GM12878 (cell line): ENCODE measurements around the gene CARD19. TPM values are rescaled to one million over a fixed set of nuclear protein-coding genes. Genes with fewer than 3 reads are reported as not detected.

Experiments used
- BHLHE40 ChIP-seq, 2 experiments: fragments of 450-650 bp in 1 of 2; IDR thresholded peaks; 2 replicates each; pipeline ENCODE4 v1.6.1; 2011 to 2017; ENCODE audit warnings: low read depth in 2 of 2, borderline replicate concordance in 1 of 2, improper control_type of control experiment in 1 of 2, low read length in 1 of 2, mild to moderate bottlenecking in 1 of 2
- DPF2 ChIP-seq: fragments of 450-650 bp; IDR thresholded peaks from 2 replicates; pipeline ENCODE4 v1.6.1; 2017; ENCODE audit warnings: mild to moderate bottlenecking
- EED ChIP-seq: sonication (generic); IDR thresholded peaks from 2 replicates; pipeline ENCODE4 v1.6.1; 2016; ENCODE audit warnings: antibody characterized with exemption, low read depth
- EGR1 ChIP-seq, 2 experiments: IDR thresholded peaks; 1 replicate in 1 of 2; 2 replicates in 1 of 2; pipeline ENCODE4 v1.6.1; 2011 to 2012; ENCODE audit warnings: low read depth in 2 of 2, low read length in 2 of 2, borderline replicate concordance in 1 of 2, mild to moderate bottlenecking in 1 of 2, moderate library complexity in 1 of 2
- FOS ChIP-seq: IDR thresholded peaks from 3 replicates; pipeline ENCODE4 v1.6.1; 2011; ENCODE audit warnings: borderline replicate concordance; ENCODE audit not compliant: insufficient read length; ENCODE audit errors: extremely low read depth
- HDGF ChIP-seq: fragments of 450-650 bp; IDR thresholded peaks from 2 replicates; pipeline ENCODE4 v1.6.1; 2016; ENCODE audit warnings: antibody characterized with exemption
- IRF4 ChIP-seq: IDR thresholded peaks from 2 replicates; pipeline ENCODE4 v1.6.1; 2011; ENCODE audit warnings: low read depth, low read length
- MXI1 ChIP-seq: fragments of 150-350 bp; IDR thresholded peaks from 2 replicates; pipeline ENCODE4 v1.6.1; 2011; ENCODE audit warnings: low read depth, mild to moderate bottlenecking, inconsistent platforms, low read length, improper control_type of control experiment
- NRF1 ChIP-seq: conservative IDR thresholded peaks from 2 replicates; pipeline ENCODE4 v1.6.1; 2011; ENCODE audit warnings: mild to moderate bottlenecking, low read depth, low read length, improper control_type of control experiment
- PAX5 ChIP-seq: IDR thresholded peaks from 2 replicates; pipeline ENCODE4 v1.6.1; 2011; ENCODE audit warnings: low read depth, low read length, borderline replicate concordance
- PML ChIP-seq: IDR thresholded peaks from 2 replicates; pipeline ENCODE4 v1.6.1; 2012; ENCODE audit warnings: low read length, inconsistent platforms
- POLR2AphosphoS2 ChIP-seq: IDR thresholded peaks from 2 replicates; pipeline ENCODE4 v1.6.1; 2011; ENCODE audit warnings: low read depth, mild to moderate bottlenecking, low read length, improper control_type of control experiment, moderate library complexity
- RAD51 ChIP-seq: fragments of 450-650 bp; IDR thresholded peaks from 2 replicates; pipeline ENCODE4 v1.6.1; 2016; ENCODE audit warnings: moderate library complexity, mild to moderate bottlenecking, inconsistent platforms
- TBL1XR1 ChIP-seq: IDR thresholded peaks from 2 replicates; pipeline ENCODE4 v1.6.1; 2012; ENCODE audit warnings: low read depth, low read length, improper control_type of control experiment
- TCF12 ChIP-seq: IDR thresholded peaks from 2 replicates; pipeline ENCODE4 v1.6.1; 2011; ENCODE audit warnings: low read depth, mild to moderate bottlenecking, low read length
- YY1 ChIP-seq: IDR thresholded peaks from 2 replicates; pipeline ENCODE4 v1.6.1; 2011; ENCODE audit warnings: low read depth, mild to moderate bottlenecking, low read length
- ZNF24 ChIP-seq: fragments of 450-650 bp; IDR thresholded peaks from 2 replicates; pipeline ENCODE4 v1.6.1; 2017; ENCODE audit warnings: antibody characterized with exemption, mild to moderate bottlenecking
- ZNF622 ChIP-seq: fragments of 450-650 bp; IDR thresholded peaks from 2 replicates; pipeline ENCODE4 v1.6.1; 2017; ENCODE audit warnings: mild to moderate bottlenecking, inconsistent platforms
- polyA plus RNA-seq, 11 experiments: library from polyadenylated mRNA; depleted of rRNA in 4 of 11; unstranded in 6 of 11; stranded (reverse) in 5 of 11; fragments of >200 nt; fragmentation: Nextera tagmentation in 4 of 11; fragmentation: Illumina TruSeq in 1 of 11; extraction: Ambion mirVana in 4 of 11; extraction: Trizol in 1 of 11; gene quantifications; 1 replicate in 1 of 11; 2 replicates in 10 of 11; pipeline versions ENCODE4 v1.2.1 to v1.2.3, GENCODE V29; 2011 to 2016; ENCODE audit warnings: inconsistent platforms in 2 of 11, missing spikeins in 2 of 11, low read depth in 1 of 11
- total RNA-seq, 4 experiments: library from RNA; depleted of rRNA in 3 of 4; stranded (reverse); fragments of >200 nt in 3 of 4; fragmentation: Illumina TruSeq in 1 of 4; extraction: Trizol in 1 of 4; gene quantifications; 2 replicates each; pipeline versions ENCODE4 v1.2.1 to v1.2.3, GENCODE V29; 2013 to 2021
- TF ChIP-seq, protein P1 (sequence below): fragments of 450-650 bp; IDR thresholded peaks from 2 replicates; pipeline ENCODE4 v1.6.1; 2016; ENCODE audit warnings: mild to moderate bottlenecking, moderate library complexity, borderline replicate concordance
- TF ChIP-seq, protein P2 (sequence below): IDR thresholded peaks from 2 replicates; pipeline ENCODE4 v1.6.1; 2011; ENCODE audit warnings: low read depth, low read length, improper control_type of control experiment, borderline replicate concordance
- TF ChIP-seq, protein P3 (sequence below): fragments of 450-650 bp; IDR thresholded peaks from 2 replicates; pipeline ENCODE4 v1.6.1; 2017; ENCODE audit warnings: mild to moderate bottlenecking, moderate library complexity
- TF ChIP-seq, protein P4 (sequence below): fragments of 450-650 bp; IDR thresholded peaks from 2 replicates; pipeline ENCODE4 v1.6.1; 2017; ENCODE audit warnings: mild to moderate bottlenecking

Gene CARD19
- total and polyA plus RNA-seq, 10 of the 15 experiments (the other 5 are each of a cell fraction or from before 2014, with no cell fraction given) = 0.61 to 41.6 (median 19.9) TPM

DNA sequence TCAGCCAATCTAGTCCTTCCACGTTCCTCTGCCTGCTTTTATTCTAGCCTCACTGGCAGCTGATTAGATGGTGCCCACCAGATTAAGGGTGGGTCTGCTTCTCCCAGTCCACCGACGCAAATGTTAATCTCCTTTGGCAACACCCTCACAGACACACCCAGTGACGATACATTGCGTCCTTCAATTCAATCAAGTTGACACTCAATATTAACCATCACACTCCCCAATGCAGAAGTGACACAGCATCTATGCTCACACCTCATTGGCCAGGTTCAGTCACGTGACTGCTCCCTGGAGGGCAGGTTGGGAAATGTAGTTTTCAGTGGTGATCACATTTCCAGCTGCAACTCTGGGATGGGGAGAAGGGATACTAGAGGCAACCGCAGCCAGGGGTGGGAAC, 24.6 kb upstream of the CARD19 start (continued):
- TF ChIP-seq, protein P1, sequence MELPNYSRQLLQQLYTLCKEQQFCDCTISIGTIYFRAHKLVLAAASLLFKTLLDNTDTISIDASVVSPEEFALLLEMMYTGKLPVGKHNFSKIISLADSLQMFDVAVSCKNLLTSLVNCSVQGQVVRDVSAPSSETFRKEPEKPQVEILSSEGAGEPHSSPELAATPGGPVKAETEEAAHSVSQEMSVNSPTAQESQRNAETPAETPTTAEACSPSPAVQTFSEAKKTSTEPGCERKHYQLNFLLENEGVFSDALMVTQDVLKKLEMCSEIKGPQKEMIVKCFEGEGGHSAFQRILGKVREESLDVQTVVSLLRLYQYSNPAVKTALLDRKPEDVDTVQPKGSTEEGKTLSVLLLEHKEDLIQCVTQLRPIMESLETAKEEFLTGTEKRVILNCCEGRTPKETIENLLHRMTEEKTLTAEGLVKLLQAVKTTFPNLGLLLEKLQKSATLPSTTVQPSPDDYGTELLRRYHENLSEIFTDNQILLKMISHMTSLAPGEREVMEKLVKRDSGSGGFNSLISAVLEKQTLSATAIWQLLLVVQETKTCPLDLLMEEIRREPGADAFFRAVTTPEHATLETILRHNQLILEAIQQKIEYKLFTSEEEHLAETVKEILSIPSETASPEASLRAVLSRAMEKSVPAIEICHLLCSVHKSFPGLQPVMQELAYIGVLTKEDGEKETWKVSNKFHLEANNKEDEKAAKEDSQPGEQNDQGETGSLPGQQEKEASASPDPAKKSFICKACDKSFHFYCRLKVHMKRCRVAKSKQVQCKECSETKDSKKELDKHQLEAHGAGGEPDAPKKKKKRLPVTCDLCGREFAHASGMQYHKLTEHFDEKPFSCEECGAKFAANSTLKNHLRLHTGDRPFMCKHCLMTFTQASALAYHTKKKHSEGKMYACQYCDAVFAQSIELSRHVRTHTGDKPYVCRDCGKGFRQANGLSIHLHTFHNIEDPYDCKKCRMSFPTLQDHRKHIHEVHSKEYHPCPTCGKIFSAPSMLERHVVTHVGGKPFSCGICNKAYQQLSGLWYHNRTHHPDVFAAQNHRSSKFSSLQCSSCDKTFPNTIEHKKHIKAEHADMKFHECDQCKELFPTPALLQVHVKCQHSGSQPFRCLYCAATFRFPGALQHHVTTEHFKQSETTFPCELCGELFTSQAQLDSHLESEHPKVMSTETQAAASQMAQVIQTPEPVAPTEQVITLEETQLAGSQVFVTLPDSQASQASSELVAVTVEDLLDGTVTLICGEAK = no peak
- TF ChIP-seq IRF4 (0 out of 2 replicates have a peak, but pooled peaks have one; percentile 9), BHLHE40 (IDR thresholded peaks at IDR 0.05; ENCODE audit: borderline replicate concordance in 1 of 2, low read depth in 2 of 2, low read length in 1 of 2) (peak in 1 of 2 experiments; percentile 65; a peak in 2 of 4 replicates), HDGF (no peak), PML (no peak), MXI1 (no peak), ZNF622 (no peak), TCF12 (no peak), TBL1XR1 (no peak), PAX5 (no peak), NRF1 (no peak), ZNF24 (no peak), POLR2AphosphoS2 (no peak), FOS (no peak), DPF2 (no peak), RAD51 (peak; percentile 91), EED (no peak), YY1 (0 out of 2 replicates have a peak, but pooled peaks have one; percentile 11), EGR1 (IDR thresholded peaks at IDR 0.05; ENCODE audit: borderline replicate concordance in 1 of 2, low read depth in 2 of 2, low read length in 2 of 2) (no peak)
- TF ChIP-seq, protein P2, sequence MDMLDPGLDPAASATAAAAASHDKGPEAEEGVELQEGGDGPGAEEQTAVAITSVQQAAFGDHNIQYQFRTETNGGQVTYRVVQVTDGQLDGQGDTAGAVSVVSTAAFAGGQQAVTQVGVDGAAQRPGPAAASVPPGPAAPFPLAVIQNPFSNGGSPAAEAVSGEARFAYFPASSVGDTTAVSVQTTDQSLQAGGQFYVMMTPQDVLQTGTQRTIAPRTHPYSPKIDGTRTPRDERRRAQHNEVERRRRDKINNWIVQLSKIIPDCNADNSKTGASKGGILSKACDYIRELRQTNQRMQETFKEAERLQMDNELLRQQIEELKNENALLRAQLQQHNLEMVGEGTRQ = peak; percentile 46; the same call in 1 of the 2 replicates
- TF ChIP-seq, protein P3, sequence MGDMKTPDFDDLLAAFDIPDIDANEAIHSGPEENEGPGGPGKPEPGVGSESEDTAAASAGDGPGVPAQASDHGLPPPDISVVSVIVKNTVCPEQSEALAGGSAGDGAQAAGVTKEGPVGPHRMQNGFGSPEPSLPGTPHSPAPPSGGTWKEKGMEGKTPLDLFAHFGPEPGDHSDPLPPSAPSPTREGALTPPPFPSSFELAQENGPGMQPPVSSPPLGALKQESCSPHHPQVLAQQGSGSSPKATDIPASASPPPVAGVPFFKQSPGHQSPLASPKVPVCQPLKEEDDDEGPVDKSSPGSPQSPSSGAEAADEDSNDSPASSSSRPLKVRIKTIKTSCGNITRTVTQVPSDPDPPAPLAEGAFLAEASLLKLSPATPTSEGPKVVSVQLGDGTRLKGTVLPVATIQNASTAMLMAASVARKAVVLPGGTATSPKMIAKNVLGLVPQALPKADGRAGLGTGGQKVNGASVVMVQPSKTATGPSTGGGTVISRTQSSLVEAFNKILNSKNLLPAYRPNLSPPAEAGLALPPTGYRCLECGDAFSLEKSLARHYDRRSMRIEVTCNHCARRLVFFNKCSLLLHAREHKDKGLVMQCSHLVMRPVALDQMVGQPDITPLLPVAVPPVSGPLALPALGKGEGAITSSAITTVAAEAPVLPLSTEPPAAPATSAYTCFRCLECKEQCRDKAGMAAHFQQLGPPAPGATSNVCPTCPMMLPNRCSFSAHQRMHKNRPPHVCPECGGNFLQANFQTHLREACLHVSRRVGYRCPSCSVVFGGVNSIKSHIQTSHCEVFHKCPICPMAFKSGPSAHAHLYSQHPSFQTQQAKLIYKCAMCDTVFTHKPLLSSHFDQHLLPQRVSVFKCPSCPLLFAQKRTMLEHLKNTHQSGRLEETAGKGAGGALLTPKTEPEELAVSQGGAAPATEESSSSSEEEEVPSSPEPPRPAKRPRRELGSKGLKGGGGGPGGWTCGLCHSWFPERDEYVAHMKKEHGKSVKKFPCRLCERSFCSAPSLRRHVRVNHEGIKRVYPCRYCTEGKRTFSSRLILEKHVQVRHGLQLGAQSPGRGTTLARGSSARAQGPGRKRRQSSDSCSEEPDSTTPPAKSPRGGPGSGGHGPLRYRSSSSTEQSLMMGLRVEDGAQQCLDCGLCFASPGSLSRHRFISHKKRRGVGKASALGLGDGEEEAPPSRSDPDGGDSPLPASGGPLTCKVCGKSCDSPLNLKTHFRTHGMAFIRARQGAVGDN = no peak
- TF ChIP-seq, protein P4, sequence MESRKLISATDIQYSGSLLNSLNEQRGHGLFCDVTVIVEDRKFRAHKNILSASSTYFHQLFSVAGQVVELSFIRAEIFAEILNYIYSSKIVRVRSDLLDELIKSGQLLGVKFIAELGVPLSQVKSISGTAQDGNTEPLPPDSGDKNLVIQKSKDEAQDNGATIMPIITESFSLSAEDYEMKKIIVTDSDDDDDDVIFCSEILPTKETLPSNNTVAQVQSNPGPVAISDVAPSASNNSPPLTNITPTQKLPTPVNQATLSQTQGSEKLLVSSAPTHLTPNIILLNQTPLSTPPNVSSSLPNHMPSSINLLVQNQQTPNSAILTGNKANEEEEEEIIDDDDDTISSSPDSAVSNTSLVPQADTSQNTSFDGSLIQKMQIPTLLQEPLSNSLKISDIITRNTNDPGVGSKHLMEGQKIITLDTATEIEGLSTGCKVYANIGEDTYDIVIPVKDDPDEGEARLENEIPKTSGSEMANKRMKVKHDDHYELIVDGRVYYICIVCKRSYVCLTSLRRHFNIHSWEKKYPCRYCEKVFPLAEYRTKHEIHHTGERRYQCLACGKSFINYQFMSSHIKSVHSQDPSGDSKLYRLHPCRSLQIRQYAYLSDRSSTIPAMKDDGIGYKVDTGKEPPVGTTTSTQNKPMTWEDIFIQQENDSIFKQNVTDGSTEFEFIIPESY = no peak
